Liver (tissue), 9 donors: Measurements from ENCODE around the gene PAX9. TPM values are rescaled to one million over a fixed set of nuclear protein-coding genes. Genes with fewer than 3 reads are reported as not detected.

ENCODE experiments used
- DNase-seq: peaks from one replicate; pipeline ENCODE4 v3.0.0-alpha.2; 2017; ENCODE audit warnings: low spot score
- H3K27ac ChIP-seq, 2 donors: one replicate each; pipeline ENCODE4 v1.7.0; 2013; ENCODE audit warnings: inconsistent platforms in 2 of 2, low read length in 2 of 2, control low read depth in 1 of 2, low read depth in 1 of 2, mild to moderate bottlenecking in 1 of 2
- H3K27me3 ChIP-seq, 4 donors: one replicate each; pipeline versions ENCODE4 v1.6.1 to v1.7.0; 2013; ENCODE audit warnings: low read length in 3 of 4, inconsistent platforms in 1 of 4, mild to moderate bottlenecking in 1 of 4, moderate library complexity in 1 of 4; ENCODE audit not compliant: control insufficient read depth in 4 of 4, insufficient read depth in 4 of 4
- H3K36me3 ChIP-seq, 4 donors: one replicate each; pipeline versions ENCODE4 v1.6.1 to v1.7.0; 2013; ENCODE audit warnings: low read length in 3 of 4, mild to moderate bottlenecking in 3 of 4, low read depth in 1 of 4, moderate library complexity in 1 of 4; ENCODE audit not compliant: control insufficient read depth in 4 of 4, insufficient read depth in 3 of 4
- H3K4me1 ChIP-seq, 4 donors: one replicate each; pipeline versions ENCODE4 v1.6.1 to v1.7.0; 2013; ENCODE audit warnings: low read length in 3 of 4, mild to moderate bottlenecking in 3 of 4, moderate library complexity in 1 of 4; ENCODE audit not compliant: control insufficient read depth in 4 of 4, insufficient read depth in 4 of 4
- H3K4me3 ChIP-seq, 3 donors: one replicate each; pipeline versions ENCODE4 v1.6.1 to v1.7.0; 2013; ENCODE audit warnings: low read length in 3 of 3, control low read depth in 1 of 3, low read depth in 1 of 3, mild to moderate bottlenecking in 1 of 3
- H3K9ac ChIP-seq, 2 donors: one replicate each; pipeline ENCODE4 v1.7.0; 2013; ENCODE audit warnings: low read length in 2 of 2, mild to moderate bottlenecking in 2 of 2, moderate library complexity in 2 of 2, control low read depth in 1 of 2, low read depth in 1 of 2
- H3K9me3 ChIP-seq, 4 donors: one replicate each; pipeline versions ENCODE4 v1.6.1 to v1.7.0; 2013; ENCODE audit warnings: low read length in 3 of 4; ENCODE audit not compliant: control insufficient read depth in 4 of 4
- CTCF ChIP-seq: fragments of 150-350 bp; IDR thresholded peaks from 2 replicates; pipeline ENCODE4 v1.5.1; 2017; ENCODE audit warnings: improper control_type of control experiment, low read depth, low read length; ENCODE audit not compliant: missing input control
- EGR1 ChIP-seq, 2 donors: IDR thresholded peaks; 2 replicates each; pipeline ENCODE4 v1.6.1; 2016 to 2018; ENCODE audit warnings: antibody characterized with exemption in 2 of 2, low read depth in 2 of 2
- FOXA2 ChIP-seq: IDR thresholded peaks from 2 replicates; pipeline ENCODE4 v1.6.1; 2016; ENCODE audit warnings: antibody characterized with exemption
- GABPA ChIP-seq, 2 donors: IDR thresholded peaks in 1 of 2; conservative IDR thresholded peaks in 1 of 2; 2 replicates each; pipeline ENCODE4 v1.6.1; 2016; ENCODE audit warnings: antibody characterized with exemption in 2 of 2, mild to moderate bottlenecking in 1 of 2, moderate library complexity in 1 of 2
- HNF4A ChIP-seq, 2 donors: conservative IDR thresholded peaks; 2 replicates each; pipeline ENCODE4 v1.6.1; 2016; ENCODE audit warnings: antibody characterized with exemption in 2 of 2, mild to moderate bottlenecking in 2 of 2
- HNF4G ChIP-seq: IDR thresholded peaks from 2 replicates; pipeline ENCODE4 v1.6.1; 2016; ENCODE audit warnings: antibody characterized with exemption
- NR2F2 ChIP-seq: IDR thresholded peaks from 2 replicates; pipeline ENCODE4 v1.6.1; 2016; ENCODE audit warnings: antibody characterized with exemption
- RAD21 ChIP-seq, 2 donors: IDR thresholded peaks; 2 replicates each; pipeline ENCODE4 v1.6.1; 2016; ENCODE audit warnings: antibody characterized with exemption in 2 of 2, mild to moderate bottlenecking in 2 of 2
- RXRA ChIP-seq, 2 donors: IDR thresholded peaks; 2 replicates each; pipeline ENCODE4 v1.6.1; 2017 to 2018; ENCODE audit warnings: antibody characterized with exemption in 2 of 2, mild to moderate bottlenecking in 1 of 2
- TAF1 ChIP-seq: conservative IDR thresholded peaks from 2 replicates; pipeline ENCODE4 v1.6.1; 2016; ENCODE audit warnings: antibody characterized with exemption, mild to moderate bottlenecking
- WGBS: extraction: QIAGEN DNeasy Blood & Tissue Kit; methylation state at CpG from one replicate; pipeline ENCODE4 v1.1.7; 2013; 5-methylcytosine and 5-hydroxymethylcytosine counted together
- polyA plus RNA-seq, 2 donors: library from polyadenylated mRNA; stranded (reverse) in 1 of 2; unstranded in 1 of 2; fragments of 200-250 nt in 1 of 2; fragments of >200 nt in 1 of 2; fragmentation: Nextera tagmentation in 1 of 2; extraction: Ambion mirVana in 1 of 2; gene quantifications; one replicate each; pipeline versions ENCODE4 v1.2.1 to v1.2.3, GENCODE V29; 2013 to 2015
- total RNA-seq, 2 donors: library from RNA; depleted of rRNA; stranded (reverse); fragments of >200 nt; gene quantifications; one replicate each; pipeline ENCODE4 v1.2.3, GENCODE V29; 2014
- TF ChIP-seq, protein P1 (sequence below): IDR thresholded peaks from 2 replicates; pipeline ENCODE4 v1.6.1; 2016; ENCODE audit warnings: antibody characterized with exemption
- TF ChIP-seq, protein P2 (sequence below): IDR thresholded peaks from 2 replicates; pipeline ENCODE4 v1.6.1; 2016; ENCODE audit warnings: antibody characterized with exemption, mild to moderate bottlenecking
- donor health status: healthy.
- donor health status: healthy.
- donor health status: healthy.
- donor health status: healthy.
- donor health status: healthy.

Gene PAX9
- total and polyA plus RNA-seq, 4 donors, result 0.03 TPM; not detected in 3

GRCh38 chr14:36655963-36656686 is 5.5 kb upstream of the PAX9 start:
- H3K9me3 ChIP-seq, result peaks cover 0 to 2% (median 0%) of the 10 kb centered on the region in 4 donors
- H3K27me3 ChIP-seq, result peaks cover 4 to 53% (median 32%) of the 10 kb centered on the region in 4 donors
- H3K9ac ChIP-seq, result no peak overlapping the region
- H3K4me3 ChIP-seq, result no peak overlapping the region
- WGBS, result 6% methylated on average over 48 of the region's 48 CpGs
- peaks cover 9 to 25% (median 14%) of the 10 kb centered on the region in 4 donors for H3K4me1 ChIP-seq
- no peak overlapping the region for H3K27ac ChIP-seq
- no peaks in the 10 kb centered on the region for H3K36me3 ChIP-seq
- TF ChIP-seq CTCF, result peak; percentile 32
- TF ChIP-seq HNF4A (conservative IDR thresholded peaks at IDR 0.05), result no peak
- DNase-seq, result peak; percentile 53

GRCh38 chr14:36656687-36657398 is 4.8 kb upstream of the PAX9 start:
- DNase-seq, result no peak
- TF ChIP-seq RAD21 (IDR thresholded peaks at IDR 0.05) (no peak), TAF1 (no peak), EGR1 (IDR thresholded peaks at IDR 0.05; ENCODE audit: low read depth in 2 of 2) (no peak), HNF4A (conservative IDR thresholded peaks at IDR 0.05) (no peak), NR2F2 (no peak), FOXA2 (no peak), RXRA (IDR thresholded peaks at IDR 0.05) (no peak), HNF4G (no peak), GABPA (IDR thresholded peaks at IDR 0.05 in 1 of 2, conservative IDR thresholded peaks at IDR 0.05 in 1 of 2) (no peak)
- TF ChIP-seq, protein P1, sequence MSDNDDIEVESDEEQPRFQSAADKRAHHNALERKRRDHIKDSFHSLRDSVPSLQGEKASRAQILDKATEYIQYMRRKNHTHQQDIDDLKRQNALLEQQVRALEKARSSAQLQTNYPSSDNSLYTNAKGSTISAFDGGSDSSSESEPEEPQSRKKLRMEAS, result no peak
- TF ChIP-seq, protein P2, sequence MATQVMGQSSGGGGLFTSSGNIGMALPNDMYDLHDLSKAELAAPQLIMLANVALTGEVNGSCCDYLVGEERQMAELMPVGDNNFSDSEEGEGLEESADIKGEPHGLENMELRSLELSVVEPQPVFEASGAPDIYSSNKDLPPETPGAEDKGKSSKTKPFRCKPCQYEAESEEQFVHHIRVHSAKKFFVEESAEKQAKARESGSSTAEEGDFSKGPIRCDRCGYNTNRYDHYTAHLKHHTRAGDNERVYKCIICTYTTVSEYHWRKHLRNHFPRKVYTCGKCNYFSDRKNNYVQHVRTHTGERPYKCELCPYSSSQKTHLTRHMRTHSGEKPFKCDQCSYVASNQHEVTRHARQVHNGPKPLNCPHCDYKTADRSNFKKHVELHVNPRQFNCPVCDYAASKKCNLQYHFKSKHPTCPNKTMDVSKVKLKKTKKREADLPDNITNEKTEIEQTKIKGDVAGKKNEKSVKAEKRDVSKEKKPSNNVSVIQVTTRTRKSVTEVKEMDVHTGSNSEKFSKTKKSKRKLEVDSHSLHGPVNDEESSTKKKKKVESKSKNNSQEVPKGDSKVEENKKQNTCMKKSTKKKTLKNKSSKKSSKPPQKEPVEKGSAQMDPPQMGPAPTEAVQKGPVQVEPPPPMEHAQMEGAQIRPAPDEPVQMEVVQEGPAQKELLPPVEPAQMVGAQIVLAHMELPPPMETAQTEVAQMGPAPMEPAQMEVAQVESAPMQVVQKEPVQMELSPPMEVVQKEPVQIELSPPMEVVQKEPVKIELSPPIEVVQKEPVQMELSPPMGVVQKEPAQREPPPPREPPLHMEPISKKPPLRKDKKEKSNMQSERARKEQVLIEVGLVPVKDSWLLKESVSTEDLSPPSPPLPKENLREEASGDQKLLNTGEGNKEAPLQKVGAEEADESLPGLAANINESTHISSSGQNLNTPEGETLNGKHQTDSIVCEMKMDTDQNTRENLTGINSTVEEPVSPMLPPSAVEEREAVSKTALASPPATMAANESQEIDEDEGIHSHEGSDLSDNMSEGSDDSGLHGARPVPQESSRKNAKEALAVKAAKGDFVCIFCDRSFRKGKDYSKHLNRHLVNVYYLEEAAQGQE, result no peak
- Histone ChIP-seq H3K27ac (no peak overlapping the region), H3K27me3 (peaks cover 4 to 55% (median 36%) of the 10 kb centered on the region in 4 donors), H3K4me1 (peaks cover 10 to 25% (median 19%) of the 10 kb centered on the region in 4 donors), H3K9ac (no peak overlapping the region), H3K36me3 (no peaks in the 10 kb centered on the region), H3K4me3 (peak overlapping the region in 1 of 3 donors; percentile 27), H3K9me3 (peaks cover 0 to 5% (median 0%) of the 10 kb centered on the region in 4 donors)
- 7% methylated on average over 31 of the region's 31 CpGs for WGBS
